Stimulated activated CD4-positive, alpha-beta T cell treated with anti-CD3 and anti-CD28 coated beads, Interleukin-4, amount 100 ng/mL, for 1 hour (primary cell): ENCODE results near the gene ATP5F1C.

ENCODE experiments used
- DNase-seq: peaks from one replicate; pipeline ENCODE4 v3.0.0-alpha.2; 2020

The ATP5F1C gene

DNA sequence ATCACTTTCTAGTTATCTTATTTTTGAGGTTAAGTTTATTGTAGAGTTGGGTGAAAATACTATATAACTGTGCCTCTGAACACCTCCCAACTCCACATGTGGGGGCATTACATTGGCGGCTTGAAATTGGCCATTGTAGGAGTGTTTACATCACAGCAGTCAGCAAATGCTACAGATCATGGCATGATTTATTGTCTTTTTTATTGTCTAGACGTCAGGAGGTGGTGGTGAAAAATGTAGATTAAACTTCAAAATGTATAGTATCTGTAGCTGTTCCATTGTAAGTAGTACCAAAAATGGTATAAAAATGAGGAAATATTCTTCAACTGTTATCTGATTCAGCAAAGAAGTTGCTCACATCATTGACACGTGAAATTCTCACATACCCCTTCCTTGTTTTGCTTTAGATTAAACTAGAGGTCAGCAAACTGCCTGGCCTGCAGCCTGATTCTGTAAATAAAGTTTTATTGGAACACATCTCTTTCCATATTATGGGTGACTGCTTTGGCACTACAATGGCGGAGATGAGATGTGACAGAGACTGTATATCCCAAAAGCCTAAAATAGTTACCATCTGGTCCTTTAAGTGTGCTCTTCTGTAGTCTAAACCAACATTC lies 65.4 kb downstream of the ATP5F1C start:
- no peak for DNase-seq

DNA sequence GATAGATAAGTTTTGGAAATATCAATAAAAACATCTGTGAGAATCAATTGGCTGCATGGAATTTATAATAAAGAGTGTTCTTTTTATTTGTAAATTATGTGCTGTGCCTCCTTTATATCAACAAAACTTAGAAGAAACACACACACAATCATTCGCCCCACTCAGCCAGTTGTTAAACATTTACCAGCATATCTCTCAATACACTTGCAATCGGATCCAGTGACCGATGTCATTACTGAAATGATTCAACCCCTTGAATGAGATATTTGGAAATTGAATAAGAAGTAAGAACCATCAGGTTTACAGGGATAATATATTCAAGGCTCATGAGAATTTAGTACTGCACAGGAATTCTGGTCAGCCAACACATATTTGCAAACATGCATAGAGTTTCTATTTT lies 65.9 kb downstream of the ATP5F1C start:
- no peak for DNase-seq

DNA sequence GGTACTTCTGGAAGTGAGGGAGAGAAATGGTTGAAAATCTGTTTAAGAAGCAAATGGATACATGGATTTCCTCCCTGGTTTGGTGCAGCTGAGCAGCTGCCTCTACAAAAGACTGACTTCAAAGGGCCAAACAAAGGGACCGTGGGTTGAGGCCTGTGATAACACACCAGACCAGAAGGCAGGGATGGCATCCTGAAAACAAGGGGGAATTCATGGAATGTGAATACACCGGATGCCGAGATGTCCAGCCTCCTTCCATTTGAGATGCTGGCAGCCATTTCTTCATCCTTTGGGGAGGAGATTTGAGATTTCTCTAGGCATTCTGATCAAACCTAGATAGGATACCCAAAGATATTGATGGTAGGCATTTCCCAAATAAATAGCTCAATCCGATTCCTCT lies 67.2 kb downstream of the ATP5F1C start:
- DNase-seq: no peak

DNA sequence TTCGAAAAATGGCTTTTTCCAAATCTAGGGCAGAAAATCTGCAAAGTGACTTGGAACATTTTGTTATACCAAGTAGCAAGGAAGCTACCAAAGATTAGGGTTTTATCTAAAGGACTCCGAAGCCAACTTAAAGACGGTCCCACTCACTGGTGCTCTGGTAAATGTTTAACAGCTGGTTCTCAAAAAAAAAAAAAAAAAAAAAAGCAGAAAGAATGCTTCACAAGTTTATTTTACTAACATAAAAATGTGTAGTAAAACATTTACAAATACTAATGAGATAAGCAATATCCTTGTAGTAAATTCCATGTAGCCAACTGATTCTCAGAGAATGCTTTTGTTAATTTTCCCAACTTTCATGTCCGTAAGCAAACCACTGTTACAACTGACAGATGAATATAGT lies 68.7 kb downstream of the ATP5F1C start:
- no peak for DNase-seq

DNA sequence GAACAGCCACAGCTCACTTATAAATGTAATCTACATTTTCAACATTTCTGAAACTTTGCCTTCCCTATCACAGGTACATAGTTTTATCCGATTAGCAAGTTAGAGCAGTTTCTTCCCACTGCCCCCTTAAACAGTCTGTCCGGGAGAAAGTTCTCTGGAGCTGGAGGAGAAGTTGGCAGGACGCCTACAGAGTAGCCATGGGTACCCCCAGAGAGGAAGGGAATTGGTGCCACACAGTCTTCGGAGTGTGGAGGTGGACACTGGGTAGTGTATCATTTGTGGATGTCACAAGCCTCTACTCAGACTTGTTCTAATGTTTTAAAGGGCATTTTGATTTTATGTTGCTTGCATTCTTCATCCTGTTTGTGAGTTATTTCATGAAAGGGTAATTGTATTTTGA lies 69.3 kb downstream of the ATP5F1C start:
- DNase-seq: no peak
